Measurements from ENCODE around the gene EFCAB12.

Gene EFCAB12

GRCh38 chr3:129428376-129429079 is at the start of gene EFCAB12:
TSS of gene EFCAB12 (minus strand) at chr3:129428636. CDS start at chr3:129428488, 148 bp downstream.
- peak; percentile 90 for DNase-seq

GRCh38 chr3:129476586-129476985 is 48.1 kb upstream of the EFCAB12 start:
- DNase-seq: no peak

GRCh38 chr3:129475863-129476262 is 47.4 kb upstream of the EFCAB12 start:
- DNase-seq: no peak

GRCh38 chr3:129474984-129475804 is 46.8 kb upstream of the EFCAB12 start:
- DNase-seq: no peak

GRCh38 chr3:129473769-129474152 is 45.3 kb upstream of the EFCAB12 start:
- no peak for DNase-seq

GRCh38 chr3:129473067-129473768 is 44.8 kb upstream of the EFCAB12 start:
- DNase-seq: no peak

GRCh38 chr3:129470861-129471260 is 42.4 kb upstream of the EFCAB12 start:
- DNase-seq: no peak

- DNase-seq: no peak
These were observed 40.6 kb upstream of the EFCAB12 start for GRCh38 chr3:129469026-129469425.

- no peak for DNase-seq
These were observed 39.5 kb upstream of the EFCAB12 start for GRCh38 chr3:129467932-129468331.

- no peak for DNase-seq
These were observed 35.3 kb upstream of the EFCAB12 start for GRCh38 chr3:129463716-129464115.

- DNase-seq: no peak
These were observed 34.7 kb upstream of the EFCAB12 start for GRCh38 chr3:129463094-129463493.

- DNase-seq: no peak
These were observed 34.0 kb upstream of the EFCAB12 start for GRCh38 chr3:129462361-129462968.

GRCh38 chr3:129461461-129462146 is 33.2 kb upstream of the EFCAB12 start:
- DNase-seq: no peak

- DNase-seq: no peak
These were observed 32.6 kb upstream of the EFCAB12 start for GRCh38 chr3:129461022-129461421.

GRCh38 chr3:129460572-129460971 is 32.1 kb upstream of the EFCAB12 start:
- no peak for DNase-seq

GRCh38 chr3:129460155-129460554 is 31.7 kb upstream of the EFCAB12 start:
- DNase-seq: no peak

- no peak for DNase-seq
These were observed 25.3 kb upstream of the EFCAB12 start for GRCh38 chr3:129453732-129454131.

- DNase-seq: no peak
These were observed 21.1 kb upstream of the EFCAB12 start for GRCh38 chr3:129449279-129450115.

- DNase-seq: no peak
These were observed 19.9 kb upstream of the EFCAB12 start for GRCh38 chr3:129448186-129448895.

GRCh38 chr3:129446926-129447325 is 18.5 kb upstream of the EFCAB12 start:
- no peak for DNase-seq

GRCh38 chr3:129445471-129445870 is 17.0 kb upstream of the EFCAB12 start:
- DNase-seq: no peak

All from CD4-positive, alpha-beta T cell treated with Interleukin-15 for 1 hour (primary cell).